ENCODE measurements around the gene SPARC.

Gene SPARC

GRCh38 chr5:151722546-151722945, 35.8 kb upstream of the SPARC start:
- no peak overlapping the region for H3K4me3 ChIP-seq
- no peak for DNase-seq (ENCODE audit: low spot score)
- TF ChIP-seq CTCF (IDR thresholded peaks at IDR 0.05), result no peak
- no peak overlapping the region for H3K27ac ChIP-seq

- TF ChIP-seq CTCF (IDR thresholded peaks at IDR 0.05), result no peak
- Histone ChIP-seq H3K27ac (peak overlapping the region in 1 of 2 donors; percentile 36), H3K4me3 (no peak overlapping the region)
- DNase-seq (ENCODE audit: low spot score), result no peak
These were observed 35.2 kb upstream of the SPARC start for GRCh38 chr5:151721812-151722391.

GRCh38 chr5:151721087-151721646, 34.5 kb upstream of the SPARC start:
- Histone ChIP-seq H3K27ac (peak overlapping the region in 1 of 2 donors; percentile 36), H3K4me3 (no peak overlapping the region)
- TF ChIP-seq CTCF (IDR thresholded peaks at IDR 0.05), result no peak
- DNase-seq (ENCODE audit: low spot score), result no peak

- Histone ChIP-seq H3K4me3 (no peak overlapping the region), H3K27ac (no peak overlapping the region)
- no peak for DNase-seq (ENCODE audit: low spot score)
- no peak for TF ChIP-seq CTCF (IDR thresholded peaks at IDR 0.05)
These were observed 33.5 kb upstream of the SPARC start for GRCh38 chr5:151720215-151720614.

GRCh38 chr5:151719228-151720000, 32.7 kb upstream of the SPARC start:
- no peak for TF ChIP-seq CTCF (IDR thresholded peaks at IDR 0.05)
- Histone ChIP-seq H3K27ac (peak overlapping the region; percentile 64 to 82), H3K4me3 (no peak overlapping the region)
- DNase-seq (ENCODE audit: low spot score), result no peak

- peak overlapping the region; percentile 64 to 82 for H3K27ac ChIP-seq
- no peak for DNase-seq (ENCODE audit: low spot score)
- no peak for TF ChIP-seq CTCF (IDR thresholded peaks at IDR 0.05)
- no peak overlapping the region for H3K4me3 ChIP-seq
These were observed 31.9 kb upstream of the SPARC start for GRCh38 chr5:151718646-151719045.

All from coronary artery (tissue), 2 donors.